Activated T-helper 17 cell treated with anti-CD3 and anti-CD28 coated beads, Interleukin-2, amount 50 U/mL, for 72 hours (primary cell): Measurements from ENCODE around the gene MYO5A. TPM values are rescaled to one million over a fixed set of nuclear protein-coding genes. Genes with fewer than 3 reads are reported as not detected.
A peak's percentile ranks its signal among the peaks of the same experiment; 100 is the strongest.
"Not testable (repeated sequence)": the region's sequence is repeated elsewhere in the genome, so short reads cannot be mapped to it uniquely, and the experiment has no call there.

Experiments used
- ATAC-seq: fragments of 150-1000 bp; cut with Tn5 transposase; replicated peaks from 2 replicates; pipeline ENCODE4 v1.10.0; 2021; ENCODE audit warnings: mild to moderate bottlenecking, moderate library complexity
- H3K27ac Mint-ChIP-seq: one replicate; pipeline ENCODE4 v1.8.0; 2022; ENCODE audit warnings: mixed read lengths
- H3K27me3 Mint-ChIP-seq: one replicate; pipeline ENCODE4 v1.8.0; 2022; ENCODE audit warnings: mixed read lengths
- H3K36me3 Mint-ChIP-seq: one replicate; pipeline ENCODE4 v1.8.0; 2022; ENCODE audit warnings: low read depth, mild to moderate bottlenecking, mixed read lengths
- H3K4me1 Mint-ChIP-seq: one replicate; pipeline ENCODE4 v1.8.0; 2022; ENCODE audit warnings: mixed read lengths
- H3K4me3 Mint-ChIP-seq: one replicate; pipeline ENCODE4 v1.8.0; 2022; ENCODE audit warnings: mild to moderate bottlenecking, mixed read lengths
- H3K9me3 Mint-ChIP-seq: one replicate; pipeline ENCODE4 v1.8.0; 2022; ENCODE audit warnings: mixed read lengths
- total RNA-seq, 2 donors: library from RNA; stranded (reverse); gene quantifications; one replicate each; pipeline ENCODE4 v1.2.3, GENCODE V29; 2022

Gene MYO5A
- 10 to 100 TPM; 33.1 to 59.3 TPM for total RNA-seq

DNA sequence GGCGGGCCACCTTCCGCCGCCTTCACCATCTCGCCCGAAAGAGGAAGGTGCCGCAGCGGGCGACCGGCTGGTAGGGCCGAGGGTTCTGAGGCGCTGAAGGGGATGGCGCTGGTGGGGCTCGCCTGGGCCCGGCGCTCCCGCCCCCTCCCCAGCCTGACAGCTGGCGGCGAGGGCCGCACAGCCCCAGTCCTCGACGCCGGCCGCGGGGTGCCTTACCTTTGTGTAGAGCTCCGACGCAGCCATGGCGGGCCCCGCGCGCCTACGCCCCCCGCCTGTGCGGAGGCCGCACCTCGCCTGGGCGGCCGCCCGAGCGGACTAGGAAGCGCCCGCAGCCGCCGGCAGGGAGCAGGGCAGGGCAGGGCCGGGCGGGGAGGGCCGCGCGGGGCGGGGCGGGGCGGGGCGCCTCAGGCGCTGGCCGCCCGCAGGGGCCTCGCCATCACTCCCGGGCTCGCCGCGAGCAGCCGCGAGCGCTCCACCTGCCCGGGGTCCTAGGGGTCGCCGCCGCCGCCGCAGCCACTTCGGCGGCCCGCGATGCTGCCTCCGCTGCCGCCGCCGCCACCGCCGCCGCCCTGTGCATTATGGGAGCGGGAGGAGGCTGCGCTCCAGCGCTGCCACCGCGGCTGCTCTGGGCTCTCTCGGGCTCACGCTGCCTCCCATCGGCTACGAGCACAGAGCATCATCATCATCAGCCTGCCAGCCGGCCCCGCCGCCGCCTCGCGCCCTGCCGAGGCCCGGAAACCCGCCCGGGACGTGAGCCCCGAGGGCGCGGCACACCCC, at the start of gene MYO5A:
MYO5A (minus strand) TSS at position 317 of the 777 bp plus-strand sequence; CDS start at position 243, 74 bp downstream.
- no peaks in the 10 kb centered on the region for H3K9me3 Mint-ChIP-seq
- H3K4me3 Mint-ChIP-seq, result peak within 1 kb of the TSS; percentile 96
- H3K27ac Mint-ChIP-seq, result peak within 1 kb of the TSS; percentile 94
- no peaks in the 10 kb centered on the region for H3K36me3 Mint-ChIP-seq
- H3K4me1 Mint-ChIP-seq, result peaks cover 26% of the 10 kb centered on the region
- no peaks in the 10 kb centered on the region for H3K27me3 Mint-ChIP-seq
- ATAC-seq, result peak; percentile 89

DNA sequence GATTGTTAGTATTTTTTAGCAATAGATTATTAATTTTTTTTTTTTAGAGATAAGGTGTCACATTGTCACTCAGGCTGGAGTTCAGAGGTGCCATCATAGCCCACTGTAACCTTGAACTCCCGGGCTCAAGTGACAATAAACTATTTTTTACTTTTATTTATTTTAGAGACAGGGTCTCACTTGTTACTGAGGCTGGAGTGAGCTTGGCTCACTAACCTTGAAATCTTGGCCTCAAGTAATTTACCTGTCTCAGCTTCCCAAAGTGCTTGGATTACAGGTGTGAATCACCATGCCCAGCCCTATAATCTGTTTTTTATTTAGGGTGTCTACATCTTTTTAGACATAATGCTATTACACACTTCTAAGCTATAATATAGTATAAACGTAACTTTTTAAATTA, 48.0 kb upstream of the MYO5A start:
- no peaks in the 10 kb centered on the region for H3K36me3 Mint-ChIP-seq
- H3K9me3 Mint-ChIP-seq, result no peaks in the 10 kb centered on the region
- no peaks in the 10 kb centered on the region for H3K4me1 Mint-ChIP-seq
- ATAC-seq, result no peak
- H3K27ac Mint-ChIP-seq, result no peak overlapping the region
- H3K4me3 Mint-ChIP-seq, result no peak overlapping the region
- no peaks in the 10 kb centered on the region for H3K27me3 Mint-ChIP-seq

DNA sequence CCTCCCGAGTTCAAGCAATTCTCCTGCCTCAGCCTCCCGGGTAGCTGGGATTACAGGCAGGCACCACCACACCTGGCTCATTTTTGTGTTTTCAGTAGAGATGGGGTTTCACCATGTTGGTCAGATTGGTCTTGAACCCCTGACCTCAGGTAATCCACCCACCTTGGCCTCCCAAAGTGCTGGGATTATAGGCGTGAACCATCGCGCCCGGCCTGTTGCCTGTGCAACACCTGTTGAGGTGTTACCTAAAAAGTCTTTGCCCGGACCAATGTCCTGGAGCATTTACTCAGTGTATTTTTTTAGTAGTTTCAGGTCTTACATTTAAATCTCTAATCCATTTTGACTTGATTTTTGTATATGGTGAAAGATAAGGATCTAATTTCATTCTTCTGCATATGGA, 46.9 kb upstream of the MYO5A start:
- not testable (repeated sequence) for H3K36me3 Mint-ChIP-seq, ATAC-seq, H3K4me1 Mint-ChIP-seq

DNA sequence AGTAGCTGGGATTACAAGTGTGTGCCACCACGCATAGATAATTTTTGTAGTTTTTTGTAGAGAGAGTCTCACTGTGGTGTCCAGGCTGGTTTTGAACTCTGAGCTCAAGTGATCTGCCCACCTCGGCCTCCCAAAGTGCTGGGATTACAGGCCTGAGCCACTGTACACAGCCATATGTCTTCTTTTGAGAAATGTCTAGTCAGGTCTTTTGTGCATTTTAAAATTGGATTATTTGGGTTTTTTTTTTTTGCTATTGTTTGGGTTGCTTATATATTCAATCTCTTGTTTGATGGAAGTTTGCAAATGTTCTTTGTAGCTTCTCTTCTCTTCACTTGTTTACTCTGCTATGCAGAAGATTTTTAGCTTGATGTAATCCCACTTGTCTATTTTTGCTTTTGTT, 46.4 kb upstream of the MYO5A start:
- no peaks in the 10 kb centered on the region for H3K9me3 Mint-ChIP-seq
- H3K4me1 Mint-ChIP-seq, result no peaks in the 10 kb centered on the region
- ATAC-seq, result no peak
- no peaks in the 10 kb centered on the region for H3K27me3 Mint-ChIP-seq
- H3K36me3 Mint-ChIP-seq, result no peaks in the 10 kb centered on the region
- H3K27ac Mint-ChIP-seq, result no peak overlapping the region
- no peak overlapping the region for H3K4me3 Mint-ChIP-seq

More for the DNA sequence above, 46.9 kb upstream of the MYO5A start:
- not testable (repeated sequence) for H3K9me3 Mint-ChIP-seq, H3K4me3 Mint-ChIP-seq, H3K27me3 Mint-ChIP-seq, H3K27ac Mint-ChIP-seq

DNA sequence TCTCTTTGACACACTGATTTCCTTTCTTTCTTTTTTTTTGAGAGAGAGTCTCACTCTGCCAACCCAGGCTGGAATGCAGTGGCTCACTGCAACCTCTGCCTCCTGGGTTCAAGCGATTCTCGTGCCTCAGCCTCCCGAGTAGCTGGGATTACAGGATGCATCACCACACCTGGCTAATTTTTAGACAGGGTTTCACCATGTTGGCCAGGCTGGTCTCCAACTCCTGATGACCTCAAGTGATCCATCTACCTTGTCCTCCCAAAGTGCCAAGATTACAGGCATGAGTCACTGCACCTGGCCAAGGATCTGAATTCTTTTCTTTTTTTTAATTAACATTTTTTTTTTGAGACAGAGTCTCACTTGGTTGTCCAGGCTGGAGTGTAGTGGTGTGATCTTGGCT, 45.9 kb upstream of the MYO5A start:
- not testable (repeated sequence) for H3K4me3 Mint-ChIP-seq, ATAC-seq, H3K9me3 Mint-ChIP-seq, H3K27ac Mint-ChIP-seq, H3K36me3 Mint-ChIP-seq, H3K4me1 Mint-ChIP-seq, H3K27me3 Mint-ChIP-seq

DNA sequence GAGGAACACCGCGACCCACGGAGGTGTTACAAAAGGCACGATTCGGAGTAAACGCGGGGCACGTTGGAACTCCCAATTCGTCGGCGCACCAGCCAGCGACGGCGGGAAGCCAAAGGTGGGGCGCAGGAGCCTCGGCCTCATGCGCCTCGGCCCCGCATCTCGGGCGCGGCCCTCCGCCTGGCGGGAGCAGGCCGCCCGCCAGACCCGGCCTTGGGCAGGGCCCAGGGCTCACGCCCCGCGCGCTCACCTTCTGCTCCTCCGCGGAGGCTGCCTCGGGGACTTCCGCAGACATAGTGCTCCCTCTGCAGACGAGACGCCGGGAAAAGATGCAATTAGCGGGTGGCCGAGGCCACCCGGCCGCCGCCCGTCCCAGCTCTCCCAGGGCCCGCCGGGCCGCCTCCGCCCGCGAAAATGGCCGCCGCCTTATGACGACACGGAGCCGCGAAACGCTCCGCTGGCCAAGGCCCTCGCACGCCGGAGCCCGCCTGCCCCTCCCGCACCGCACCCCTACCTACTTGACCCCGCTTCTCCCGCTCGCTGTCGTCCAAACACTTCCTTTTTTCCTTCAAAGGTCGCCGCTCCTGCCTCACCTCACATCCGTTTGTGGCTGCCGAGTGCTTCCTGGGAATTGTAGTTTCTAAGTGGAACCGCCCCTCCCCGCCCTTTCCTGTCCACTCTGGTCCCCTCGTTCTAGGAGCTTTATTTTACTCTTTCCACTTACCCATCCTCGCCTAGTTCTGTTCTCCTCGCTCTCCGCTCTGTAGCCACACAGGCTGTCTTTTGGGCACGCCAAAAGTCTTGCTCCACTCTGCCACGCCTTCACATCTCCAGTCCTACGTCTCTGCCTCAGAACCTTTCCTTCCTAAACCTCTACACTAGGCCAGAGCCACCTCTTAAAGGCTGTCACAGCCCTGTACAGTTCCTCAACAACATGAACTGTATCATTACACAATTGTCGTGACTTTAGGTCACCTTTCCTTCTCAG, 40.2 kb upstream of the MYO5A start, which contains the start of gene ARPP19:
ARPP19 (minus strand) TSS at position 430 of the 985 bp plus-strand sequence; CDS start at position 292, 138 bp downstream.
- ATAC-seq, result peak; percentile 72
- H3K4me3 Mint-ChIP-seq, result peak within 1 kb of the TSS; percentile 85
- peaks cover 16% of the 10 kb centered on the region for H3K4me1 Mint-ChIP-seq
- peaks cover 47% of the 10 kb centered on the region for H3K36me3 Mint-ChIP-seq
- H3K27ac Mint-ChIP-seq, result peak within 1 kb of the TSS; percentile 98
- peaks cover 4% of the 10 kb centered on the region for H3K9me3 Mint-ChIP-seq
- H3K27me3 Mint-ChIP-seq, result no peaks in the 10 kb centered on the region

DNA sequence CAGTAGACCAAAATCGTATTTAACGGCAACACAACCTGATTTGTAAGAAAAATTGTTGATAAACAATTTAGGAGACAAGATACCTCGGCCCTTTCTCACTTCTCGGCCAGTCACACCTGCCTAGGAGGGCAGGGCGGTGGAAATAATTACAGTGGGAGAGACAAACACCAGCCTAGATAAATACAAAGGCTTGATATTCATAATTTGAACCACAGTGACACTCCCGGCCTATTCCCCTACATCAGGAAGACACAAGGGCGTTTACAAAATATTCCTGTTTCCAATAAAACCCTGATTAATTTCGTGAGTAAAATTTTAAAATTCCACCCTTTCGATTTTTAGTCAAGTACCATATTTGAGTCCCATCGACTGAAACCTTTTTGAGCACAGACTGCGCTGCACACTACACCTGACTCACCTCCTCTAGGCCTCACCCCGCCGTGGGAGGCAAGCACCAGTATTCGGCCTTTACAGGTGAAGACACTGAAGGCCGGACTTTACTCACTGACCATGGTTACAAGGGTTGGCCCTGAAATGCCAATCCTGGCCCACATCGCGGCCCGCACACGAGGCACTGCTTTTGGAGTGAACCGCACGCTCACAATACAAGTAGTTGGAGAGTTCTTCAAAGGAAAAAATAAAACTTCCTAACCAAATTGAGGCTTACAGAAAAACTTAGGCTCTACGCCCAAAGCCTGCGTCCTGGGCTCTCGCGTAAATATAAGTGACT, 39.4 kb upstream of the MYO5A start:
- Mint-ChIP-seq H3K36me3 (peaks cover 56% of the 10 kb centered on the region), H3K4me1 (peaks cover 20% of the 10 kb centered on the region), H3K27ac (peak overlapping the region; percentile 98), H3K9me3 (peaks cover 4% of the 10 kb centered on the region), H3K27me3 (no peaks in the 10 kb centered on the region), H3K4me3 (peak overlapping the region; percentile 85)
- peak; percentile 77 for ATAC-seq

DNA sequence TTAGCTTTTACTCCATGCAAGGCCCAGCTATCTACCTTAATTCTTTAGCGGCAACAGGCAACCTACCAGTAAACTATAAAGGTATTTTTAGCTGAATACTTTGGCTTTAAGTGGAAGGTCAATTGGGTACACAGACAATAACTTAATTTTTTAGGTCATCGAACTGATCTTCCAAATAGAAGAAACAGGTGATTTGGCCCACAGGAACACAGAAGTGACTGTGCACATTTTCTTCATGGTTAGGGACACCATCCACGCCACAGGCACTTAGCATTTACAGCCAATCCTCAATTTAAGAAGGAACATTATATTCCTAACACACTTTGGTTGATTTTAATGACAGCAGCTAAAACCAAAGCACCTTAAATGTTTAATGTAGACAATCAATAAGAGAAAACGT, 38.2 kb upstream of the MYO5A start:
- Mint-ChIP-seq H3K4me3 (peak overlapping the region; percentile 85), H3K27me3 (no peaks in the 10 kb centered on the region), H3K27ac (peak overlapping the region; percentile 98), H3K36me3 (peaks cover 67% of the 10 kb centered on the region), H3K9me3 (peaks cover 4% of the 10 kb centered on the region), H3K4me1 (peaks cover 25% of the 10 kb centered on the region)
- no peak for ATAC-seq

DNA sequence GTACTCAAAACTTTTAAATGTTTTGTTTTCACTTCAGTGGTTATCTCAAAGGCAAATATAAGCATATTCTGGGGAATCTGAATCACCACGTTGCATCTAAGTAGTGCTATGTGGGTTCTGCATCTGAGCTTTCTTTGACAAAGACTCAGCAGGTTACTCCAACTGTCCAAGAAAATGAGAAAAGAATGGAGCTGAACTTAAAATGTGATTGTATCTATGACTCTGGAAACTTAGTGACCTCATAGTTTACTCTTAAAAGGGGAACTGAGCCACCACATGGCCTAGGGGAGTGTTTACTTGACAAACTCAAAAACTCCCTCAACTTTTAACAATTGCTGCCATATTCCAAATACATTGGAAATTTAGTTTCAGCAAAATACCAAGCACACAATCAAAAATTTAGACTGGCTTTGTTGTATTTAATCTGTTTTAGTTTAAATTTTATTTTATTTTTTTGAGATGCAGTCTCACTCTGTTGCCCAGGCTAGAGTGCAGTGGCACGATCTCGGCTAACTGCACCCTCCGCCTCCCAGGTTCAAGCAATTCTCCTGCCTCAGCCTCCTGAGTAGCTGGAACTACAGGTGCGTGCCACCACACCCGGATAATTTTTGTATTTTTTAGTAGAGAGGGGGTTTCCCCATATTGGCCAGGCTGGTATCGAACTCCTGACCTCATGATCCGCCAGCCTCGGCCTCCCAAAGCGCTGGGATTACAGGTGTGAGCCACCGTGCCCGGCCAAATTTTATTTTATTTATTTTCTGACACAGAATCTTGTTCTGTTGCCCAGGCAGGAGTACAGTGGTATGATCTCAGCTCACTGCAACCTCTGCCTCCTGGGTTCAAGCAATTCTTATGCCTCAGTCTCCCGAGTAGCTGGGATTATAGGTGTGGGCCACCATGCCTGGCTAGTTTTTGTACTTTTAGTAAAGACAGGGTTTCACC, 37.0 kb upstream of the MYO5A start:
- H3K9me3 Mint-ChIP-seq, H3K27me3 Mint-ChIP-seq: not testable (repeated sequence)
- peaks cover 79% of the 10 kb centered on the region for H3K36me3 Mint-ChIP-seq
- peak overlapping the region; percentile 83 for H3K27ac Mint-ChIP-seq
- peak; percentile 31 for ATAC-seq
- H3K4me3 Mint-ChIP-seq, result peak overlapping the region; percentile 65
- peaks cover 30% of the 10 kb centered on the region for H3K4me1 Mint-ChIP-seq

DNA sequence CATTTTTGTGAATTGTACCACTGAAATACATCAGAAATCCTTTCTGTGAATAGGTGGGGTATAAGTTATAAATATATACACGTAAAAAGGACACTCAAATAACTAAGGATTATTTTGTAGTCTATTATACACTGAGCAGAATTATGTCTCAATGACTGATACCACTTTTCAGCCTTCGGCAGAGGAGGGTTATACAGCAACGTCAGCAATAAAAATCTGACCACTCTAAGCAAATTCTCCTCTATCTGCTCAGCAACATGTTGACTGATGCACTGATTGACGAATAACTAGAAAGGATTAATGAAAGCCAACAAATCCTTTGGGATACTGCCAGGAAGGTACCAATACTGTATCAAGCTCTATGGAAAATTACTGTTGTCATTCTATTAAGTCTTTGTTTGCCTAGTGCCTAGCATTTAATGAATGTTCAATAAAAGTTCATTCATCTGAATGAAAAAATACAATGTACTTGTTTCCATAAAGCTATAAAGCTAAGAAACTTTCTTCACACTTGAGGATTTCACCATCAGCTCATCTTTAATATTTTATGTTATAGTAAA, 34.9 kb upstream of the MYO5A start:
- H3K36me3 Mint-ChIP-seq, result peaks cover 89% of the 10 kb centered on the region
- H3K4me3 Mint-ChIP-seq, result peak overlapping the region; percentile 65
- H3K27ac Mint-ChIP-seq, result no peak overlapping the region
- H3K27me3 Mint-ChIP-seq, result no peaks in the 10 kb centered on the region
- peaks cover 39% of the 10 kb centered on the region for H3K4me1 Mint-ChIP-seq
- no peak for ATAC-seq
- no peaks in the 10 kb centered on the region for H3K9me3 Mint-ChIP-seq

DNA sequence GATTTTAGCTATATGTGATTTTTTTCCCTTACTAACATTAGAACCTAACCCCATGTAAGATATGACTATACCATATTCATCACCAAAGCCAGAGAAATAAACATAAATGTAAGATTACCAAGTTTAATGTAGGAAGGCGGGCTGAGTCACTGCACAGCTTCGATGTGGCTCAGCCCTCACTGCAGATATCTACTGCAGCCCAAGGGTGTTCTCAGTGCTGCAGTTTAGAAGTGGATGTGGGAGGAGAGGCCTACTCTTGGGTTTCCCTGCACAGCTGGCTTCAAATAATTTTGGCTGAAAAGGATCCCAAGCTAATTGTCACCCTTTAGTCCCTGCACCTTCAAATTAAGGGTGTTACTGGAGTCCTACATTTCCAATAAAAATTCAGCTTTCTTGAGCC, 30.9 kb upstream of the MYO5A start:
- peak; percentile 86 for ATAC-seq
- H3K4me3 Mint-ChIP-seq, result peak overlapping the region; percentile 85
- H3K36me3 Mint-ChIP-seq, result peaks cover 96% of the 10 kb centered on the region
- H3K9me3 Mint-ChIP-seq, result no peaks in the 10 kb centered on the region
- H3K4me1 Mint-ChIP-seq, result peaks cover 49% of the 10 kb centered on the region
- peak overlapping the region; percentile 99 for H3K27ac Mint-ChIP-seq
- no peaks in the 10 kb centered on the region for H3K27me3 Mint-ChIP-seq

DNA sequence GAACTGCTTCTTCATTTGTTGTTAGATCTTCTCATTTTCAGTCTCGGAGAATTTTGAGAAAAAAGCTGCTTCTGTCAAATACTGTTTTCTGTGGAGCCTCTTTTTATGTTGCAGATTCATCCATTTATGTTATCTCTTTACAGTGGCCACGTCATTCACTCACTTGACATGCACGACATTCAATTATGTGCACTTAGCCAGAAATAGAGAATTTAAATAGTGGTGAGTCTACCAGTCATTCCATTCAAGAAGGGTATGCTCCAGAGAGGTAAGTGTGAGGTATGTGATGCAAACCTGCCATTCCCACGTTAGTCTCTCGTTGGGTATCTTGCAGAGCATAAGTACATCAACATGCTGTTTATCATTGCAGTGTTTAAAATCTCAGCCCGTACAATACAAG, 30.3 kb upstream of the MYO5A start:
- peaks cover 96% of the 10 kb centered on the region for H3K36me3 Mint-ChIP-seq
- ATAC-seq, result peak; percentile 61
- H3K9me3 Mint-ChIP-seq, result no peaks in the 10 kb centered on the region
- H3K4me3 Mint-ChIP-seq, result peak overlapping the region; percentile 85
- peak overlapping the region; percentile 99 for H3K27ac Mint-ChIP-seq
- H3K4me1 Mint-ChIP-seq, result peaks cover 46% of the 10 kb centered on the region
- no peaks in the 10 kb centered on the region for H3K27me3 Mint-ChIP-seq

DNA sequence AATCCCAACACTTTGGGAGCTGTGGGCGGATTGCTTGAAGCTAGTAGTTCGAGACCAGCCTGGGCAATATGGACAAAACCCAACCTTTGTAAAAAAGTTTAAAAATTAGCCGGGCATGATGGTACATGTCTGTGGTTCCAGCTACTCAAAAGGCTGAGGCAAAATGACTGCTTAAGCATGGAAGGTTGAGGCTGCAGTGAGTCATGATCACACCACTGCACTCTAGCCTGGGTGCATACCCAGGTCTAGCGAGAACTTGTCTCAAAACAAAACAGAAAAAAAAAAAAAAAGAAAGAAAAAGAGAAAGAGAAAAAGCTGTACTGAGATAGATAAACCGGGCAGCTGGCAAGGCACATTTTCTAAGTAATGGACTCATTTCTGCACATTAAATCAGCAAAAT, 29.5 kb upstream of the MYO5A start:
- no peaks in the 10 kb centered on the region for H3K27me3 Mint-ChIP-seq
- peak; percentile 79 for ATAC-seq
- H3K27ac Mint-ChIP-seq, result peak overlapping the region; percentile 99
- H3K9me3 Mint-ChIP-seq, result no peaks in the 10 kb centered on the region
- peak overlapping the region; percentile 85 for H3K4me3 Mint-ChIP-seq
- H3K36me3 Mint-ChIP-seq, result peaks cover 96% of the 10 kb centered on the region
- H3K4me1 Mint-ChIP-seq, result peaks cover 46% of the 10 kb centered on the region
